ENCODE results near the gene STAC. TPM values are rescaled to one million over a fixed set of nuclear protein-coding genes. Genes with fewer than 3 reads are reported as not detected.

STAC gene
- total RNA-seq, 2 donors from 2014 or later = 42.5 to 62.3 TPM

GRCh38 chr3:36579746-36580145 lies 199.4 kb downstream of the STAC start:
- Histone ChIP-seq H3K9me3 (peaks cover 4% of the 10 kb centered on the region), H3K4me3 (no peak overlapping the region), H3K36me3 (no peaks in the 10 kb centered on the region), H3K27me3 (replicated peaks; ENCODE audit: insufficient read depth) (no peaks in the 10 kb centered on the region), H3K27ac (no peak overlapping the region), H3K4me1 (ENCODE audit: control insufficient read depth in 1 of 2, low read depth in 2 of 2) (peaks cover 3 to 8% of the 10 kb centered on the region in 2 donors)
- TF ChIP-seq, protein P1, sequence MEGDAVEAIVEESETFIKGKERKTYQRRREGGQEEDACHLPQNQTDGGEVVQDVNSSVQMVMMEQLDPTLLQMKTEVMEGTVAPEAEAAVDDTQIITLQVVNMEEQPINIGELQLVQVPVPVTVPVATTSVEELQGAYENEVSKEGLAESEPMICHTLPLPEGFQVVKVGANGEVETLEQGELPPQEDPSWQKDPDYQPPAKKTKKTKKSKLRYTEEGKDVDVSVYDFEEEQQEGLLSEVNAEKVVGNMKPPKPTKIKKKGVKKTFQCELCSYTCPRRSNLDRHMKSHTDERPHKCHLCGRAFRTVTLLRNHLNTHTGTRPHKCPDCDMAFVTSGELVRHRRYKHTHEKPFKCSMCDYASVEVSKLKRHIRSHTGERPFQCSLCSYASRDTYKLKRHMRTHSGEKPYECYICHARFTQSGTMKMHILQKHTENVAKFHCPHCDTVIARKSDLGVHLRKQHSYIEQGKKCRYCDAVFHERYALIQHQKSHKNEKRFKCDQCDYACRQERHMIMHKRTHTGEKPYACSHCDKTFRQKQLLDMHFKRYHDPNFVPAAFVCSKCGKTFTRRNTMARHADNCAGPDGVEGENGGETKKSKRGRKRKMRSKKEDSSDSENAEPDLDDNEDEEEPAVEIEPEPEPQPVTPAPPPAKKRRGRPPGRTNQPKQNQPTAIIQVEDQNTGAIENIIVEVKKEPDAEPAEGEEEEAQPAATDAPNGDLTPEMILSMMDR (IDR thresholded peaks at IDR 0.05) = no peak
- ATAC-seq (ENCODE audit: insufficient number of reproducible peaks, low FRiP score, low read depth) = no peak
- no peak for DNase-seq (ENCODE audit: low spot score)

- peaks cover 4% of the 10 kb centered on the region for H3K9me3 ChIP-seq
- TF ChIP-seq, protein P1 (IDR thresholded peaks at IDR 0.05) = no peak
- DNase-seq (ENCODE audit: low spot score) = no peak
Measured at GRCh38 chr3:36580716-36581115, 200.4 kb downstream of the STAC start.

DNA sequence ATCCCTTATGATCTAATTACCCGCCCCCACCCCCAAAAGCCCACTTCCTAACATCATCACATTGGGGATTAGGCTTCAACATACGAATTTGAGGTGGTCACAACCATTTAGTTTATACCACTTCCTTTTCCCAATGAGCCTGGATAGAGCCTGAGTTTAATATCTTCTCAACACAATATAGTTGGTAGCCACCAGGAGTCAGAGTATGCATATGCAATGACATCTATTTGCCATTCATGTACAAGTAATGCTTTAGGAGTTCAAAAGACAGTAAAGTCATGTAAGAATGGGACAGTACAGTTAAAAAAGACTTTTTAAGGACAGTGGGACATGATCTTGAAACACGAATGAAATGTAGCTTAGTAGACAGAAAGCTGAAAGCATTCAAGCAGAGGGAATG lies 211.7 kb downstream of the STAC start:
- TF ChIP-seq, protein P1 (IDR thresholded peaks at IDR 0.05) = no peak
- ATAC-seq (ENCODE audit: insufficient number of reproducible peaks, low FRiP score, low read depth) (no peak), DNase-seq (ENCODE audit: low spot score) (no peak)
- no peak overlapping the region for H3K27ac ChIP-seq
- H3K4me3 ChIP-seq = no peak overlapping the region
- H3K9me3 ChIP-seq = peaks cover 2% of the 10 kb centered on the region
- no peaks in the 10 kb centered on the region for H3K4me1 ChIP-seq (ENCODE audit: control insufficient read depth in 1 of 2, low read depth in 2 of 2)
- no peaks in the 10 kb centered on the region for H3K36me3 ChIP-seq
- no peaks in the 10 kb centered on the region for H3K27me3 ChIP-seq (replicated peaks; ENCODE audit: insufficient read depth)

More at GRCh38 chr3:36580716-36581115, 200.4 kb downstream of the STAC start:
- no peaks in the 10 kb centered on the region for H3K4me1 ChIP-seq (ENCODE audit: control insufficient read depth in 1 of 2, low read depth in 2 of 2)
- H3K4me3 ChIP-seq = no peak overlapping the region
- H3K36me3 ChIP-seq = no peaks in the 10 kb centered on the region
- no peaks in the 10 kb centered on the region for H3K27me3 ChIP-seq (replicated peaks; ENCODE audit: insufficient read depth)
- no peak overlapping the region for H3K27ac ChIP-seq
- no peak for ATAC-seq (ENCODE audit: insufficient number of reproducible peaks, low FRiP score, low read depth)

DNA sequence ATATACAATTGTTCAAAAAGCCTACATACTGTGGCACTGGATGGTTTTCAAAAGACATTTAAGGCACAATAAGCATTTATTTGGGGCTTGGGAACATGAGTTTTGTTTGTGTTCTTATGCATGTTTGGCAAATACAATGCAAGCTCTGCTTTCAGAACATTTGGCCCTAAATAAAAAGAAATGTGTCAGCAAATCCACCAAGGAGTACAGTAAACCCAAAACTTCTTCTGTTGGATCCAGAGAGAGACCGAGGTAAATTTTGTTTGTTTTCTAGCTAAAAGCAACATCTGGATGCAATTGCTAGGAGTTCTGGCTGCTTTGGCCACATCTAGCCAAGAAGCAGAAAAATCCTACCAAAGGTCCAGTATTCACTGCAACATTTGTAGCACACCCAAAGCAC lies 215.2 kb downstream of the STAC start:
- Histone ChIP-seq H3K4me1 (ENCODE audit: control insufficient read depth in 1 of 2, low read depth in 2 of 2) (peaks cover 1 to 3% of the 10 kb centered on the region in 2 donors), H3K9me3 (no peaks in the 10 kb centered on the region), H3K27ac (no peak overlapping the region), H3K4me3 (no peak overlapping the region), H3K36me3 (no peaks in the 10 kb centered on the region), H3K27me3 (replicated peaks; ENCODE audit: insufficient read depth) (no peaks in the 10 kb centered on the region)
- TF ChIP-seq, protein P1 (IDR thresholded peaks at IDR 0.05) = no peak
- DNase-seq (ENCODE audit: low spot score) (no peak), ATAC-seq (ENCODE audit: insufficient number of reproducible peaks, low FRiP score, low read depth) (no peak)

DNA sequence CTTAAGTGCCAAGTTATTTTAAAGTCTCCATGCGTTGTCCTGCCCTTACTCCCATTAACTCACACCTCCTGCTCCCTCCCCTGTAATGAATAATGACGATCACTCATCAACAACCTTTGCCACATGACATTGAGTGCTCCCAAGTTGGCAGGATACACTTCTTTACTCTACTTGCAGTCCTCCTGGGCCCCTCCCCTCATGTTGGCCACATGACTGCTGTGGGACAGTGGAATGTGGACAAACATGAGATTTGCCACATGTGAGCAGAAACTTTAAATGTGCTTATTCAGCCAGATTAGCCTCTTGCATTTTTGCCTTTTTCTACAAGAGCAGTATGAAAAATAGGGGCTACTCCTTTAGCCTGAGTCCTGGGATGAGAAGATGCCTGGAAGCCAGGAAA lies 216.1 kb downstream of the STAC start:
- Histone ChIP-seq H3K4me3 (no peak overlapping the region), H3K36me3 (no peaks in the 10 kb centered on the region), H3K27me3 (replicated peaks; ENCODE audit: insufficient read depth) (no peaks in the 10 kb centered on the region), H3K4me1 (ENCODE audit: control insufficient read depth in 1 of 2, low read depth in 2 of 2) (peaks cover 8 to 10% of the 10 kb centered on the region in 2 donors), H3K27ac (no peak overlapping the region), H3K9me3 (no peaks in the 10 kb centered on the region)
- ATAC-seq (ENCODE audit: insufficient number of reproducible peaks, low FRiP score, low read depth) = no peak
- TF ChIP-seq, protein P1 (IDR thresholded peaks at IDR 0.05) = no peak
- DNase-seq (ENCODE audit: low spot score) = no peak

Data from thoracic aorta (tissue), 2 donors.